Motor neuron (in vitro differentiated cells): ENCODE results near the gene RNGTT. TPM values are rescaled to one million over a fixed set of nuclear protein-coding genes. Genes with fewer than 3 reads are reported as not detected.

Source experiments
- ATAC-seq, 8 experiments: fragments of 200-7000 bp; cut with Tn5 transposase; replicated peaks in 6 of 8; 2 replicates each; pipeline ENCODE4 v1.8.0; 2021; ENCODE audit warnings: mild to moderate bottlenecking in 8 of 8, moderate library complexity in 8 of 8
- H3K27ac ChIP-seq, 2 donors: fragments of 250-450 bp; sonication (Bioruptor Pico); 2 replicates each; pipeline ENCODE4 v1.9.0; 2021; ENCODE audit warnings: antibody characterized with exemption in 2 of 2, mild to moderate bottlenecking in 2 of 2, moderate library complexity in 1 of 2
- H3K4me1 ChIP-seq, 2 donors: fragments of 250-450 bp; sonication (Bioruptor Pico); replicated peaks in 1 of 2; 2 replicates each; pipeline ENCODE4 v1.6.1; 2021; ENCODE audit warnings: antibody characterized with exemption in 2 of 2, mild to moderate bottlenecking in 2 of 2, moderate library complexity in 1 of 2
- H3K4me3 ChIP-seq, 5 donors: fragments of 250-450 bp; sonication (Bioruptor Pico); 2 replicates each; pipeline ENCODE4 v1.9.0; 2021; ENCODE audit warnings: antibody characterized with exemption in 5 of 5, mild to moderate bottlenecking in 5 of 5, moderate library complexity in 4 of 5
- WGBS, 10 experiments: fragments of 450-650 bp; shearing (Covaris generic); methylation state at CpG; one replicate each; pipeline ENCODE4 v1.0.0; 2022; 5-methylcytosine and 5-hydroxymethylcytosine counted together
- in situ Hi-C, 9 experiments: fragments of 400-800 bp; cut with MboI; loops; one replicate each; pipeline ENCODE4 v1.15.0; 2021; ENCODE audit warnings: low sequenced_read_pairs in 9 of 9, low pct_unique_long_range_greater_than_20kb in 2 of 9; ENCODE audit not compliant: unreplicated experiment in 9 of 9
- total RNA-seq, 8 experiments: library from RNA; unstranded; fragments of 300-600 nt; gene quantifications; 2 replicates each; pipeline versions ENCODE4 v1.2.3 to v1.2.4, GENCODE V29; 2022

The RNGTT gene
- total RNA-seq, 8 experiments from 2014 or later, result 11.7 to 24.0 (median 18.4) TPM

GRCh38 chr6:88702956-88703556 lies 260.4 kb downstream of the RNGTT start:
- H3K4me1 ChIP-seq, result no peaks in the 10 kb centered on the region
- in situ Hi-C loops, result no loop called here
- no peak overlapping the region for H3K4me3 ChIP-seq
- WGBS, 10 experiments, result 73 to 100% (median 97%) methylated on average over 3 to 4 of the region's 4 CpGs; no CpG with 5 or more reads in 1 of the 10 experiments
- no peak for ATAC-seq
- no peak overlapping the region for H3K27ac ChIP-seq

- H3K4me1 ChIP-seq, result peaks cover 0 to 9% of the 10 kb centered on the region in 2 donors
- H3K4me3 ChIP-seq, result no peak overlapping the region
- H3K27ac ChIP-seq, result no peak overlapping the region
- 76 to 98% (median 93%) methylated on average over 3 to 5 of the region's 5 CpGs for WGBS, 10 experiments
- no peak for ATAC-seq
- in situ Hi-C loops, result no loop called here
Measured at GRCh38 chr6:88698661-88699060, 264.8 kb downstream of the RNGTT start.

- in situ Hi-C loops, result no loop called here
Measured at GRCh38 chr6:88695937-88696336, 267.5 kb downstream of the RNGTT start.

GRCh38 chr6:88683734-88684133 lies 279.7 kb downstream of the RNGTT start:
- no peak for ATAC-seq
- in situ Hi-C loops, result no loop called here
- Histone ChIP-seq H3K4me1 (no peaks in the 10 kb centered on the region), H3K4me3 (no peak overlapping the region), H3K27ac (no peak overlapping the region)
- WGBS, 10 experiments, result 85 to 100% (median 94%) methylated on average over 1 to 3 of the region's 3 CpGs; no CpG with 5 or more reads in 2 of the 10 experiments

More at GRCh38 chr6:88695937-88696336, 267.5 kb downstream of the RNGTT start:
- no peak for ATAC-seq
- 81 to 100% (median 92%) methylated on average over 1 to 4 of the region's 4 CpGs for WGBS, 10 experiments
- peaks cover 0 to 9% of the 10 kb centered on the region in 2 donors for H3K4me1 ChIP-seq
- H3K4me3 ChIP-seq, result no peak overlapping the region
- H3K27ac ChIP-seq, result no peak overlapping the region

GRCh38 chr6:88680654-88681053 lies 282.8 kb downstream of the RNGTT start:
- in situ Hi-C loops, result no loop called here
- H3K4me1 ChIP-seq, result no peaks in the 10 kb centered on the region
- H3K27ac ChIP-seq, result no peak overlapping the region
- WGBS, 10 experiments, result 27 to 100% (median 95%) methylated on average over 1 to 6 of the region's 6 CpGs
- no peak for ATAC-seq
- no peak overlapping the region for H3K4me3 ChIP-seq

- in situ Hi-C loops, result no loop called here
Measured at GRCh38 chr6:88679841-88680240, 283.6 kb downstream of the RNGTT start.

GRCh38 chr6:88677356-88677755 lies 286.1 kb downstream of the RNGTT start:
- in situ Hi-C loops, result no loop called here

More at GRCh38 chr6:88679841-88680240, 283.6 kb downstream of the RNGTT start:
- no peak overlapping the region for H3K27ac ChIP-seq
- ATAC-seq, result peak in 1 of 8 experiments; percentile 49
- WGBS, 10 experiments, result 50 to 100% (median 90%) methylated on average over 1 to 4 of the region's 4 CpGs; no CpG with 5 or more reads in 1 of the 10 experiments
- no peaks in the 10 kb centered on the region for H3K4me1 ChIP-seq
- no peak overlapping the region for H3K4me3 ChIP-seq

GRCh38 chr6:88671624-88672023 lies 291.8 kb downstream of the RNGTT start:
- in situ Hi-C loops, result no loop called here
- WGBS, 10 experiments, result 39 to 100% (median 94%) methylated on average over 1 to 2 of the region's 2 CpGs
- no peaks in the 10 kb centered on the region for H3K4me1 ChIP-seq
- ATAC-seq, result no peak
- no peak overlapping the region for H3K4me3 ChIP-seq
- no peak overlapping the region for H3K27ac ChIP-seq

More at GRCh38 chr6:88677356-88677755, 286.1 kb downstream of the RNGTT start:
- no peak overlapping the region for H3K27ac ChIP-seq
- H3K4me3 ChIP-seq, result no peak overlapping the region
- ATAC-seq, result no peak
- 60 to 100% (median 98%) methylated on average over 1 to 4 of the region's 4 CpGs; no CpG with 5 or more reads in 2 of the 10 experiments for WGBS, 10 experiments
- H3K4me1 ChIP-seq, result no peaks in the 10 kb centered on the region

GRCh38 chr6:88670369-88670768 lies 293.0 kb downstream of the RNGTT start:
- no peak for ATAC-seq
- Histone ChIP-seq H3K27ac (no peak overlapping the region), H3K4me1 (no peaks in the 10 kb centered on the region), H3K4me3 (no peak overlapping the region)
- 90 to 100% (median 98%) methylated on average over 1 to 3 of the region's 3 CpGs; no CpG with 5 or more reads in 2 of the 10 experiments for WGBS, 10 experiments
- in situ Hi-C loops, result no loop called here

- H3K4me1 ChIP-seq, result no peaks in the 10 kb centered on the region
- in situ Hi-C loops, result no loop called here
- H3K27ac ChIP-seq, result no peak overlapping the region
- no peak for ATAC-seq
- 70 to 100% (median 95%) methylated on average over 1 to 4 of the region's 4 CpGs; no CpG with 5 or more reads in 2 of the 10 experiments for WGBS, 10 experiments
- no peak overlapping the region for H3K4me3 ChIP-seq
Measured at GRCh38 chr6:88669475-88669874, 293.9 kb downstream of the RNGTT start.

GRCh38 chr6:88666901-88667300 lies 296.5 kb downstream of the RNGTT start:
- 35 to 100% (median 86%) methylated on average over 1 to 5 of the region's 5 CpGs; no CpG with 5 or more reads in 3 of the 10 experiments for WGBS, 10 experiments
- in situ Hi-C loops, result no loop called here
- Histone ChIP-seq H3K4me1 (no peaks in the 10 kb centered on the region), H3K4me3 (no peak overlapping the region), H3K27ac (no peak overlapping the region)
- peak in 2 of 8 experiments; percentile 62 to 69 for ATAC-seq

GRCh38 chr6:88665131-88665530 lies 298.3 kb downstream of the RNGTT start:
- WGBS, 10 experiments, result 83 to 100% (median 95%) methylated on average over 1 to 3 of the region's 4 CpGs; no CpG with 5 or more reads in 4 of the 10 experiments
- no peak overlapping the region for H3K27ac ChIP-seq
- in situ Hi-C loops, result no loop called here
- no peak for ATAC-seq
- no peaks in the 10 kb centered on the region for H3K4me1 ChIP-seq
- no peak overlapping the region for H3K4me3 ChIP-seq

GRCh38 chr6:88663801-88664200 lies 299.6 kb downstream of the RNGTT start:
- in situ Hi-C loops, result no loop called here
- Histone ChIP-seq H3K4me3 (no peak overlapping the region), H3K27ac (no peak overlapping the region), H3K4me1 (no peaks in the 10 kb centered on the region)
- ATAC-seq, result no peak
- WGBS, 10 experiments, result 93 to 100% (median 95%) methylated on average over 1 to 4 of the region's 5 CpGs; no CpG with 5 or more reads in 5 of the 10 experiments

- Histone ChIP-seq H3K4me3 (no peak overlapping the region), H3K27ac (no peak overlapping the region), H3K4me1 (no peaks in the 10 kb centered on the region)
- WGBS, 10 experiments, result 83 to 100% (median 94%) methylated on average over 1 to 10 of the region's 12 CpGs; no CpG with 5 or more reads in 2 of the 10 experiments
- ATAC-seq, result no peak
- in situ Hi-C loops, result no loop called here
Measured at GRCh38 chr6:88662653-88663174, 300.7 kb downstream of the RNGTT start.
